Endothelial cell of umbilical vein (primary cell): Measurements from ENCODE around the gene ADGRG2. TPM values are rescaled to one million over a fixed set of nuclear protein-coding genes. Genes with fewer than 3 reads are reported as not detected.
"Not testable (repeated sequence)": the region's sequence is repeated elsewhere in the genome, so short reads cannot be mapped to it uniquely, and the experiment has no call there.

Source experiments
- BruUV-seq: library from RNA; stranded (reverse); fragments of 400-500 nt; replicated peaks from 2 replicates; lab custom pipeline; 2021; lab: Mats Ljungman, UMichigan
- CTCF ChIA-PET: fragments of 300-600, 350-600 bp; sonication (Branson Sonifier 250); formaldehyde crosslinking; loops from one replicate; lab custom pipeline; 2021; ENCODE audit warnings: antibody characterized with exemption, inconsistent platforms; lab: Charles Lee
- POLR2A ChIA-PET: fragments of 300-600, 350-600 bp; sonication (Branson Sonifier 250); formaldehyde crosslinking; loops from one replicate; lab custom pipeline; 2021; ENCODE audit warnings: antibody characterized with exemption, inconsistent platforms; lab: Charles Lee
- DNase-seq: peaks from one replicate; pipeline ENCODE4 v3.0.0-alpha.2; 2011; ENCODE audit warnings: low read depth, low spot score
- FAIRE-seq: peaks from 2 replicates; lab custom pipeline; 2011; peaks lifted over from hg19 to GRCh38; lab: Jason Lieb, UNC
- H2AFZ ChIP-seq: 2 replicates; pipeline ENCODE4 v1.6.0; 2012; ENCODE audit warnings: low read depth, low read length, control low read depth, inconsistent platforms
- H3K27ac ChIP-seq: 2 replicates; pipeline ENCODE4 v1.5.1; 2011; ENCODE audit warnings: low read depth, mild to moderate bottlenecking, control low read depth, low read length, moderate library complexity; ENCODE audit not compliant: insufficient read depth
- H3K27me3 ChIP-seq, 2 experiments: 2 replicates each; pipeline versions ENCODE4 v1.6.0 to v1.6.1; 2011; ENCODE audit warnings: low read length in 2 of 2, mixed read lengths in 1 of 2; ENCODE audit not compliant: control insufficient read depth in 2 of 2, insufficient read depth in 2 of 2
- H3K36me3 ChIP-seq, 2 experiments: 2 replicates in 1 of 2; 3 replicates in 1 of 2; pipeline ENCODE4 v1.5.1; 2011; ENCODE audit warnings: low read length in 2 of 2, mild to moderate bottlenecking in 1 of 2, moderate library complexity in 1 of 2; ENCODE audit not compliant: control insufficient read depth in 2 of 2, insufficient read depth in 2 of 2; ENCODE audit errors: extremely low read depth in 1 of 2
- H3K4me1 ChIP-seq: 3 replicates; pipeline ENCODE4 v1.5.1; 2011; ENCODE audit warnings: mild to moderate bottlenecking, low read length; ENCODE audit not compliant: control insufficient read depth, insufficient read depth; ENCODE audit errors: extremely low read depth
- H3K4me2 ChIP-seq: 2 replicates; pipeline ENCODE4 v1.6.1; 2011; ENCODE audit warnings: low read length, control low read depth, mixed read lengths; ENCODE audit not compliant: insufficient read depth
- H3K4me3 ChIP-seq, 3 experiments: fragments of 200-600 bp in 1 of 3; sonication (generic), shearing (Covaris generic) in 1 of 3; replicated peaks in 1 of 3; 2 replicates each; pipeline ENCODE4 v1.5.1; 2011 to 2016; ENCODE audit warnings: control low read depth in 3 of 3, low read length in 3 of 3, mild to moderate bottlenecking in 2 of 3, inconsistent platforms in 1 of 3, low read depth in 1 of 3, moderate library complexity in 1 of 3; ENCODE audit not compliant: insufficient read depth in 1 of 3
- H3K79me2 ChIP-seq: 2 replicates; pipeline ENCODE4 v1.6.0; 2012; ENCODE audit warnings: low read length, inconsistent platforms; ENCODE audit not compliant: control insufficient read depth, insufficient read depth
- H3K9ac ChIP-seq: replicated peaks from 2 replicates; pipeline ENCODE3; 2011; ENCODE audit warnings: low read length, control low read depth; ENCODE audit not compliant: insufficient read depth; ENCODE audit errors: extremely low read depth
- H3K9me1 ChIP-seq: replicated peaks from 3 replicates; pipeline ENCODE4 v1.6.0; 2011; ENCODE audit warnings: mild to moderate bottlenecking, low read length; ENCODE audit not compliant: control insufficient read depth, insufficient read depth; ENCODE audit errors: extremely low read depth
- H3K9me3 ChIP-seq: replicated peaks from 2 replicates; pipeline ENCODE4 v1.5.1; 2012; ENCODE audit warnings: low read length, inconsistent platforms; ENCODE audit not compliant: control insufficient read depth, insufficient read depth
- H4K20me1 ChIP-seq: replicated peaks from 2 replicates; pipeline ENCODE3; 2011; ENCODE audit warnings: mild to moderate bottlenecking, low read length; ENCODE audit not compliant: control insufficient read depth, insufficient read depth; ENCODE audit errors: extremely low read depth
- EZH2 ChIP-seq: IDR thresholded peaks from 2 replicates; pipeline ENCODE4 v1.6.1; 2012; ENCODE audit warnings: borderline replicate concordance, low read depth, mild to moderate bottlenecking, moderate library complexity, low read length, inconsistent platforms; ENCODE audit not compliant: severe bottlenecking
- GATA2 ChIP-seq: IDR thresholded peaks from 2 replicates; pipeline ENCODE4 v1.7.0; 2011; ENCODE audit warnings: low read depth, mild to moderate bottlenecking, moderate library complexity, mixed read lengths, low read length; ENCODE audit not compliant: insufficient read length, insufficient read depth
- MYC ChIP-seq: IDR thresholded peaks from one replicate; pipeline ENCODE4 v1.6.1; 2011; ENCODE audit warnings: mild to moderate bottlenecking, low read depth, low read length
- POLR2A ChIP-seq: IDR thresholded peaks from 2 replicates; pipeline ENCODE4 v1.6.1; 2012; ENCODE audit warnings: low read depth, mild to moderate bottlenecking, control low read depth, low read length
- POLR2AphosphoS5 ChIP-seq: IDR thresholded peaks from 2 replicates; pipeline ENCODE4 v1.6.1; 2012; ENCODE audit warnings: low read depth, mild to moderate bottlenecking, control low read depth, low read length, moderate library complexity; ENCODE audit not compliant: insufficient read depth
- dilution Hi-C: fragments of 300-500 bp; cut with MboI; formaldehyde crosslinking; loops from one replicate; pipeline ENCODE4 v1.15.0; 2019; ENCODE audit warnings: low sequenced_read_pairs; ENCODE audit not compliant: extremely low pct_ligation_motif_present
- intact Hi-C: fragments of 100-400 bp; cut with micrococcal nuclease; formaldehyde crosslinking; loops from one replicate; pipeline ENCODE4 v1.10.0; 2022
- polyA plus RNA-seq, 4 experiments: library from polyadenylated mRNA; depleted of rRNA in 3 of 4; stranded (reverse) in 3 of 4; unstranded in 1 of 4; fragments of >200 nt; gene quantifications; 2 replicates each; pipeline versions ENCODE4 v1.2.1 to v1.2.3, GENCODE V29; 2011 to 2012; ENCODE audit warnings: missing spikeins in 1 of 4
- total RNA-seq: library from RNA; stranded (reverse); gene quantifications from 2 replicates; pipeline ENCODE4 v1.2.3, GENCODE V29; 2021

ADGRG2 gene
- total and polyA plus RNA-seq, 2 donors (not counting 3 experiments of a cell fraction or from before 2014, with no cell fraction given): not detected

GRCh38 chrX:18983666-18984380 lies 138.4 kb downstream of the ADGRG2 start, which contains the start of gene PHKA2:
Gene PHKA2, minus strand, starts transcription at chrX:18984114. Its CDS starts 182 bp downstream, at chrX:18983932.
- peak within 1 kb of the TSS; percentile 82 for H3K9ac ChIP-seq
- dilution Hi-C loops: no loop called here
- peak within 1 kb of the TSS; percentile 61 to 84 (median 84) for H3K4me3 ChIP-seq
- H3K36me3 ChIP-seq: no peaks in the 10 kb centered on the region
- peak within 1 kb of the TSS; percentile 94 for H2AFZ ChIP-seq
- no peaks in the 10 kb centered on the region for H3K79me2 ChIP-seq
- H3K4me2 ChIP-seq: peak within 1 kb of the TSS; percentile 91
- no peaks in the 10 kb centered on the region for H3K9me3 ChIP-seq
- H4K20me1 ChIP-seq: no peaks in the 10 kb centered on the region
- TF ChIP-seq EZH2: no peak
- POLR2A ChIA-PET: no interaction called here
- peak; percentile 83 for FAIRE-seq
- no peaks in the 10 kb centered on the region for H3K27me3 ChIP-seq
- H3K27ac ChIP-seq: peak within 1 kb of the TSS; percentile 75
- intact Hi-C loops: loop anchor here (1.0 to 5.0 kb wide), 5 partner anchors 97 to 1247 kb away; partner anchors contain the start of genes CDKL5, PDHA1 and SCML1
- CTCF ChIA-PET: no interaction called here
- BruUV-seq: no TSS peak
- no peaks in the 10 kb centered on the region for H3K9me1 ChIP-seq
- no peak for DNase-seq
- peaks cover 16% of the 10 kb centered on the region for H3K4me1 ChIP-seq

GRCh38 chrX:18981124-18981807 lies 141.0 kb downstream of the ADGRG2 start:
- H3K9ac ChIP-seq: no peak overlapping the region
- peak; percentile 88 for TF ChIP-seq GATA2
- TF ChIP-seq POLR2A: no peak
- no peak for TF ChIP-seq POLR2AphosphoS5
- TF ChIP-seq MYC: no peak
- H2AFZ ChIP-seq: no peak overlapping the region
- H3K4me2 ChIP-seq: no peak overlapping the region
- H3K9me1 ChIP-seq: no peaks in the 10 kb centered on the region
- intact Hi-C loops: loop anchor here (5.0 kb wide), 4 partner anchors 94 to 1244 kb away; partner anchors contain the start of genes PDHA1 and SCML1
- ChIA-PET POLR2A (no interaction called here), CTCF (interaction anchor here (1.6 kb wide), 1 partner anchor 48 kb away, joined by 3 read pairs; no protein-coding TSS in a partner anchor)
- FAIRE-seq: peak; percentile 90
- no peak overlapping the region for H3K4me3 ChIP-seq
- dilution Hi-C loops: no loop called here
- H3K27ac ChIP-seq: no peak overlapping the region
- H3K9me3 ChIP-seq: no peaks in the 10 kb centered on the region
- DNase-seq: no peak
- H3K4me1 ChIP-seq: peaks cover 16% of the 10 kb centered on the region
- H4K20me1 ChIP-seq: no peaks in the 10 kb centered on the region
- H3K27me3 ChIP-seq: no peaks in the 10 kb centered on the region
- no peaks in the 10 kb centered on the region for H3K36me3 ChIP-seq
- no TSS peak for BruUV-seq
- H3K79me2 ChIP-seq: no peaks in the 10 kb centered on the region

GRCh38 chrX:18980262-18980661 lies 142.0 kb downstream of the ADGRG2 start:
- H3K36me3 ChIP-seq, H4K20me1 ChIP-seq, H3K27ac ChIP-seq, dilution Hi-C loops, H3K4me2 ChIP-seq, BruUV-seq, H2AFZ ChIP-seq, H3K4me3 ChIP-seq, POLR2A ChIA-PET, H3K9ac ChIP-seq, DNase-seq, FAIRE-seq, CTCF ChIA-PET, H3K79me2 ChIP-seq, H3K27me3 ChIP-seq, H3K9me1 ChIP-seq, H3K9me3 ChIP-seq: not testable (repeated sequence)
- intact Hi-C loops: loop anchor here (5.0 kb wide), 4 partner anchors 93 to 1243 kb away; partner anchors contain the start of genes PDHA1 and SCML1
- peaks cover 13% of the 10 kb centered on the region for H3K4me1 ChIP-seq
